ENCODE measurements around the gene CNPY4.

The CNPY4 gene

GRCh38 chr7:100170101-100170897 lies 50.9 kb downstream of the CNPY4 start:
- no peaks in the 10 kb centered on the region for H3K4me1 ChIP-seq (ENCODE audit: control insufficient read depth, insufficient read depth, low read length)
- H3K4me3 ChIP-seq (ENCODE audit: low read length) = no peak overlapping the region
- no peaks in the 10 kb centered on the region for H3K36me3 ChIP-seq (ENCODE audit: control insufficient read depth, insufficient read depth, low read length)
- H3K9ac ChIP-seq (ENCODE audit: low read length) = no peak overlapping the region
- H3K27me3 ChIP-seq (ENCODE audit: control insufficient read depth, insufficient read depth, low read length) = no peaks in the 10 kb centered on the region
- no peak overlapping the region for H3K27ac ChIP-seq (ENCODE audit: low read depth, low read length)

- Histone ChIP-seq H3K4me1 (ENCODE audit: control insufficient read depth, insufficient read depth, low read length) (no peaks in the 10 kb centered on the region), H3K36me3 (ENCODE audit: control insufficient read depth, insufficient read depth, low read length) (no peaks in the 10 kb centered on the region), H3K9ac (ENCODE audit: low read length) (no peak overlapping the region), H3K27ac (ENCODE audit: low read depth, low read length) (no peak overlapping the region), H3K4me3 (ENCODE audit: low read length) (peak overlapping the region; percentile 22), H3K27me3 (ENCODE audit: control insufficient read depth, insufficient read depth, low read length) (no peaks in the 10 kb centered on the region)
Measured at GRCh38 chr7:100171087-100171681, 51.8 kb downstream of the CNPY4 start.

DNA sequence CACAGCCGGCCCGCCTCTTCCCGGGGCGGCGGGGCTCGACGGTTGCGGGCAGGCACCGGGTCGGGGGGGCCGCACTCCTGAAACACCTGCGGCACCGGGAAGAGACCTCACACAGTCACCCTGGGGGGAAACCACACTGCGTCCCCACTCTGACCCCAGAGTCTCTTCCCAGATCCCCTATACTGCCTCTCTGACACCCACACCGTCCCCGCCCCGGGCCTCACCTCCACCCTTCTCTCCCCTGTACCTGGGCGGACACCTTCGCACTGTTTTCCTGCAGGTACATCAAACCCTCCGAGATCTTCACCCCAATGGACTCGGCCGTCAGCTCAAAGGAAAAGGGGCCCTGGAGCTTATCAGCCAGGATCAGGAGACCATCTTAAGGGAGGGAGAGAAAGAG lies 52.4 kb downstream of the CNPY4 start:
- Histone ChIP-seq H3K4me1 (ENCODE audit: control insufficient read depth, insufficient read depth, low read length) (no peaks in the 10 kb centered on the region), H3K36me3 (ENCODE audit: control insufficient read depth, insufficient read depth, low read length) (no peaks in the 10 kb centered on the region), H3K4me3 (ENCODE audit: low read length) (peak overlapping the region; percentile 41), H3K27me3 (ENCODE audit: control insufficient read depth, insufficient read depth, low read length) (no peaks in the 10 kb centered on the region), H3K9ac (ENCODE audit: low read length) (no peak overlapping the region), H3K27ac (ENCODE audit: low read depth, low read length) (no peak overlapping the region)

DNA sequence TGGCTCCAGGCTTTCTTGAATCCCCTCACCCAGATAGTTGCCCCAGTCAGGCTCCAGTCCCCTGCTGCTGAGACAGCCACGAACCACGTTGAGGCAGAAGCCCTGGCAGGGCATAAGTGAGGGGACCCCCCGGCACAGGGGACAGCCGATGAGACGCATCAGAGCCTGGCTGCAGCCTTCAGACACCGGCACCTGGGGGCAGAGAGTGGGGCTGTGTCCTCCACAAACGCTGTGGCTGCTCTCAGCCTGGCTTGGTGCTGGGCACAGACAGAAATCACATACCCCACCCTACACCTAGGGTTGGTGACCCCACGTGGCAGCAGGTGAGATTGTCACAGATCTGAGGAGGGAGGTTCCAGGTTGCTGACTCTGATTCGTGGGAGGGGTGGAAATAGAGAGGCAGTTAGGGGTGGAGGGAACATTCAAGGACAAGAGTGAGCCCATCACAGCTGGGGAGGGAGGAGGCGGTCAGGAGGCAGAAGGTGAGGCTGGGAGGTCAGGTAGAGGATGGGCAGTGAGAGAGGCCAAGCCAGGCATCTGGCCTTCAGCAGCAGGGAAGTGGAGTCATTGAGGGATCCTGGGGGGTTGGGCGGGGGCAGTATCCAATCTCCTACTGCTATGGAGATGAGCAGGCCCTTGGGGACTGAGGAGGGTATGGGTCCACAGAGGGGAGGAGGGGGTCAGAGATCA lies 54.5 kb downstream of the CNPY4 start:
- Histone ChIP-seq H3K9ac (ENCODE audit: low read length) (no peak overlapping the region), H3K27me3 (ENCODE audit: control insufficient read depth, insufficient read depth, low read length) (no peaks in the 10 kb centered on the region), H3K36me3 (ENCODE audit: control insufficient read depth, insufficient read depth, low read length) (no peaks in the 10 kb centered on the region), H3K4me3 (ENCODE audit: low read length) (no peak overlapping the region), H3K27ac (ENCODE audit: low read depth, low read length) (no peak overlapping the region), H3K4me1 (ENCODE audit: control insufficient read depth, insufficient read depth, low read length) (peaks cover 3% of the 10 kb centered on the region)

GRCh38 chr7:100174582-100174981 lies 55.1 kb downstream of the CNPY4 start:
- Histone ChIP-seq H3K9ac (ENCODE audit: low read length) (no peak overlapping the region), H3K27me3 (ENCODE audit: control insufficient read depth, insufficient read depth, low read length) (no peaks in the 10 kb centered on the region), H3K4me3 (ENCODE audit: low read length) (no peak overlapping the region), H3K4me1 (ENCODE audit: control insufficient read depth, insufficient read depth, low read length) (peaks cover 3% of the 10 kb centered on the region), H3K36me3 (ENCODE audit: control insufficient read depth, insufficient read depth, low read length) (no peaks in the 10 kb centered on the region), H3K27ac (ENCODE audit: low read depth, low read length) (no peak overlapping the region)

Measured in rectal smooth muscle tissue (tissue), 1 donor.